Chondrocyte (in vitro differentiated cells): ENCODE measurements around the gene ITPK1. TPM values are rescaled to one million over a fixed set of nuclear protein-coding genes. Genes with fewer than 3 reads are reported as not detected.
A peak's percentile ranks its signal among the peaks of the same experiment; 100 is the strongest.
"Not testable (repeated sequence)": the region's sequence is repeated elsewhere in the genome, so short reads cannot be mapped to it uniquely, and the experiment has no call there.

ENCODE experiments used
- DNase-seq: peaks from one replicate; pipeline ENCODE4 v3.0.0; 2021; ENCODE audit warnings: mixed read lengths, low spot score
- H3K27ac Mint-ChIP-seq: one replicate; pipeline ENCODE4 v1.8.0; 2021; ENCODE audit warnings: mild to moderate bottlenecking, moderate library complexity, mixed read lengths; ENCODE audit not compliant: unreplicated experiment
- H3K27me3 Mint-ChIP-seq: 2 replicates; pipeline ENCODE4 v1.8.0; 2021; ENCODE audit warnings: low read depth, mixed read lengths
- H3K36me3 Mint-ChIP-seq: 2 replicates; pipeline ENCODE4 v1.8.0; 2021; ENCODE audit warnings: low read depth, mixed read lengths
- H3K4me1 Mint-ChIP-seq: 2 replicates; pipeline ENCODE4 v1.8.0; 2021; ENCODE audit warnings: low read depth, mild to moderate bottlenecking, mixed read lengths
- H3K4me3 Mint-ChIP-seq: one replicate; pipeline ENCODE4 v1.8.0; 2021; ENCODE audit warnings: mild to moderate bottlenecking, moderate library complexity, mixed read lengths; ENCODE audit not compliant: unreplicated experiment
- H3K9me3 Mint-ChIP-seq: 2 replicates; pipeline ENCODE4 v1.8.0; 2021; ENCODE audit warnings: low read depth, mixed read lengths
- total RNA-seq: library from RNA; stranded (reverse); gene quantifications from 3 replicates; pipeline ENCODE4 v1.2.1, GENCODE V29; 2021
- TF ChIP-seq, protein P1 (sequence below): fragments of 200-600 bp; sonication (generic); IDR thresholded peaks from 2 replicates; pipeline ENCODE4 v1.5.0; 2021; ENCODE audit warnings: antibody characterized with exemption, mild to moderate bottlenecking, moderate library complexity

ITPK1 gene
- total RNA-seq, 1 donor from 2014 or later: 27.7 TPM

- Mint-ChIP-seq H3K27me3 (peaks cover 9% of the 10 kb centered on the region), H3K27ac (no peak overlapping the region), H3K36me3 (no peaks in the 10 kb centered on the region), H3K4me1 (peaks cover 14% of the 10 kb centered on the region), H3K4me3 (no peak overlapping the region), H3K9me3 (no peaks in the 10 kb centered on the region)
- no peak for DNase-seq
- TF ChIP-seq, protein P1, sequence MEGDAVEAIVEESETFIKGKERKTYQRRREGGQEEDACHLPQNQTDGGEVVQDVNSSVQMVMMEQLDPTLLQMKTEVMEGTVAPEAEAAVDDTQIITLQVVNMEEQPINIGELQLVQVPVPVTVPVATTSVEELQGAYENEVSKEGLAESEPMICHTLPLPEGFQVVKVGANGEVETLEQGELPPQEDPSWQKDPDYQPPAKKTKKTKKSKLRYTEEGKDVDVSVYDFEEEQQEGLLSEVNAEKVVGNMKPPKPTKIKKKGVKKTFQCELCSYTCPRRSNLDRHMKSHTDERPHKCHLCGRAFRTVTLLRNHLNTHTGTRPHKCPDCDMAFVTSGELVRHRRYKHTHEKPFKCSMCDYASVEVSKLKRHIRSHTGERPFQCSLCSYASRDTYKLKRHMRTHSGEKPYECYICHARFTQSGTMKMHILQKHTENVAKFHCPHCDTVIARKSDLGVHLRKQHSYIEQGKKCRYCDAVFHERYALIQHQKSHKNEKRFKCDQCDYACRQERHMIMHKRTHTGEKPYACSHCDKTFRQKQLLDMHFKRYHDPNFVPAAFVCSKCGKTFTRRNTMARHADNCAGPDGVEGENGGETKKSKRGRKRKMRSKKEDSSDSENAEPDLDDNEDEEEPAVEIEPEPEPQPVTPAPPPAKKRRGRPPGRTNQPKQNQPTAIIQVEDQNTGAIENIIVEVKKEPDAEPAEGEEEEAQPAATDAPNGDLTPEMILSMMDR: no peak
Observed at GRCh38 chr14:93133464-93133863, 17.7 kb upstream of the ITPK1 start.

- H3K4me1 Mint-ChIP-seq: peaks cover 14% of the 10 kb centered on the region
- no peak overlapping the region for H3K27ac Mint-ChIP-seq
- no peaks in the 10 kb centered on the region for H3K36me3 Mint-ChIP-seq
- H3K27me3 Mint-ChIP-seq: peaks cover 15% of the 10 kb centered on the region
- no peak overlapping the region for H3K4me3 Mint-ChIP-seq
- H3K9me3 Mint-ChIP-seq: no peaks in the 10 kb centered on the region
- DNase-seq: no peak
- TF ChIP-seq, protein P1: peak; percentile 79
Observed at GRCh38 chr14:93132472-93133065, 16.8 kb upstream of the ITPK1 start.

- not testable (repeated sequence) for H3K36me3 Mint-ChIP-seq, H3K9me3 Mint-ChIP-seq, H3K27ac Mint-ChIP-seq, DNase-seq, H3K4me3 Mint-ChIP-seq
- peaks cover 14% of the 10 kb centered on the region for H3K4me1 Mint-ChIP-seq
- peaks cover 16% of the 10 kb centered on the region for H3K27me3 Mint-ChIP-seq
Observed at GRCh38 chr14:93131257-93131820, 15.6 kb upstream of the ITPK1 start.

DNA sequence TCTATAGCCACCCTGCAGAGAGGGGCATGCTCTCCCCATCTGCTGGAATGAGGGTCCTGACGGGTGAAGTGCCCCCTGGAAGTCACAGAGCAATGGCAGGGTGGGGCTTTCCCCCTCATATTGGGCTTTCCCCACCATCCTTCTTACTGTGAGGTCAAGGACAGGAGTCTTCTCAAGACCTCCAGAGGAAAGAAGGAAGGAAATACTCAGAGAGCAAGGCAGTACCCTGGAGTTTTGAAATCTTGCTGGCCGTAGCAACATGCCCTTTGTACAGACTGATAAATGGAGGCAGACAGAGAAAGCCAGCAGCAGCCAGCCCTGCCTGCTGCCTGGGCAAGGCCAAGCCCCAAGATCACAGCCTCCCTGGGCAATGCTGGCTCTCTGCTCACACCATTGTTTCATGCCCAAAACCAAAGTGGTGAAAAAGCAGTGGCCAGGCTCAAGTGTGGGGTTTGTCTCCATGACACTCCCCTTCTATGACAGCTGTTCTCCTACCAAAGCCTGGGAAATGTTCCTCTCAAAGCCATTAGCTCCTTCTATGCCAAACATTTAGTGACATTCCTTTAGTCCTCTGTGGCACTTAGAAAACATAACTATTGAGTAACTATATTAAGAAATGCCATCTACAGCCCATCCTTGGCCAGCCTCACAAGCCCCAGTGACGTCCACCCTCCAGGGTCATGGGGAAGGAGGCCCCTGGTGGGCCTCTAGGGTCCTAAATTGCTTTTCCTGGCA, 13.2 kb upstream of the ITPK1 start:
- DNase-seq: no peak
- Mint-ChIP-seq H3K4me1 (peaks cover 5% of the 10 kb centered on the region), H3K36me3 (no peaks in the 10 kb centered on the region), H3K4me3 (no peak overlapping the region), H3K27me3 (peaks cover 22% of the 10 kb centered on the region), H3K27ac (peak overlapping the region; percentile 5), H3K9me3 (no peaks in the 10 kb centered on the region)
- TF ChIP-seq, protein P1: no peak

- no peak overlapping the region for H3K4me3 Mint-ChIP-seq
- peaks cover 2% of the 10 kb centered on the region for H3K36me3 Mint-ChIP-seq
- TF ChIP-seq, protein P1: no peak
- peaks cover 5% of the 10 kb centered on the region for H3K4me1 Mint-ChIP-seq
- H3K27ac Mint-ChIP-seq: no peak overlapping the region
- no peaks in the 10 kb centered on the region for H3K9me3 Mint-ChIP-seq
- peaks cover 22% of the 10 kb centered on the region for H3K27me3 Mint-ChIP-seq
- DNase-seq: no peak
Observed at GRCh38 chr14:93126111-93126510, 10.4 kb upstream of the ITPK1 start.
